GM19193 (cell line): Measurements from ENCODE around the gene EEPD1.

Experiments
- POLR2A ChIP-seq: IDR thresholded peaks from 4 replicates; pipeline ENCODE4 v1.6.1; 2011; ENCODE audit not compliant: insufficient read depth, insufficient read length; ENCODE audit errors: extremely low read depth

EEPD1 gene

DNA sequence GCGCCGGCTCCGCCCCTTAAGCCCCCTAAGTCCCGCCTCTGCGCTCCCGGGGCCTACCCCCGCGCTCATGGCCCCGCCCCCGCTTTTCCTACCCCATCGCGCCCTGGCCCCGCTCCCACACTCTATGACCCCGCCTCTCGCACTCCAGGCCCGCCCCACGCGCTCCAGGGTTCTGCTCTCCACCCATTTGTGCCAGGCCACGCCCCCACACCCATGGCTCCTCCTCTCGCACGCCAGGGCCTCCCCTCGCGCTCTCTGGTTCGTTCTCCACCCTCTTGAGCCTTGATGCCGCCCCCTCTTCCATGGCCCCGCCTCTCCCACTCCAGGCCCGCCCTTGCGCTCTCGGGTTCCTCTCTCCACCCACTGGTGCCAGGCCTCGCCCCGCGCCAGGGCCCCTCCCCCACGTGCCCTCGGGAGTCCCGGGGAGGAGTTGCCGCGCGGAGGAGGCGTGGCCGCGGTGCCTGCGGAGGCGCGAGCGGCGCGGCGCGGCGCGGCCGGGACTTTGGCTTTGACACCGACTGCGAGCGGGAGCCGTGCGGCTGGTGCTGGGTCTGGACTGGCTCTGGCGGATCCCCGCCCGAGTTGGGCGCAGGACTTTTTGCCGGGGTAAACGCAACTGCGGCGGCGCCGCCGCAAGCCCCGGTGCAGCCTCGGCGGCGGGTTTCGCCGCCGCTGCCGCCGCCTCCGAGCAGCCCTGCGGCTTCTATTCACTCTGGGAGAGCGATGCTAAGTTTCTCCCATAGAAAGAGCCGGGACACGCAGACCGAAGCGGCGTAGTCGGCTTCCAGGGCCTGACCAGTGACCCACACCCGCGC lies at the start of gene EEPD1:
Gene EEPD1 (plus strand): TSS at position 499 of the 815 bp plus-strand sequence. CDS start 1,071 bp downstream, outside the sequence.
- peak; percentile 21 for TF ChIP-seq POLR2A

DNA sequence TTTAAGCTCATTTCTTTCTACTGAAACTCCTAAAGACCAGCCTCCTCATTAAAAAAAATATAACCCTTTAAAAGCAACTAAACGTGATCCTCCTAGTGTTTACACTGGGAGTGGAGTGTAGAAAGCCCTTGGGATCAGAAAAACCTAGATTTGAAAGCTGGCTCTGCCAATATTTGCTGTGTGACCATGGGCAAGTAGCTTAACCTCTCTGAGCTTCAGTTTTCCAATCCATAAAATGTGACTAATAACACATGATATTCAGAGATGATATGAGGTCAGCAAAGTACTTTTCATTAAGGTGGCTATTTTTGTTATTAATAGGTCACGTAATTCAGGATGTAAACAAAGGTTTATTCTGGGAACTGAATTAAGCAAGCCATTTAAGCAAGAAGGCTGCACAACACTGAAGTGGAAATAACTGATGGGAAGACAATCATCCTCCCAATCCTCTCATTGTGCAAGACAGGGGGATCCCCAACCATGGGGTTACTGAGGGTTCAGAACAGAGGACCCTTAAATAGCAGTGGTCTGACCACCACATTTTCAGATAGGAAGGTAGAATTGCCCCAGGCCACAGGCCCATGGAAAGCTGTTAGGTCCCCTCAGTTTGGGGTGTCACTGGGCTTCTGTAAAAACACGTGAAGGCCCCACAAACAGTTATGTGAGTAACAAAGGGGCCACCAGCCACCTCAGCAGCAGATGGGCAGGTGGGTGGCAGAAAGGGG lies 49.1 kb upstream of the EEPD1 start:
- TF ChIP-seq POLR2A, result no peak

DNA sequence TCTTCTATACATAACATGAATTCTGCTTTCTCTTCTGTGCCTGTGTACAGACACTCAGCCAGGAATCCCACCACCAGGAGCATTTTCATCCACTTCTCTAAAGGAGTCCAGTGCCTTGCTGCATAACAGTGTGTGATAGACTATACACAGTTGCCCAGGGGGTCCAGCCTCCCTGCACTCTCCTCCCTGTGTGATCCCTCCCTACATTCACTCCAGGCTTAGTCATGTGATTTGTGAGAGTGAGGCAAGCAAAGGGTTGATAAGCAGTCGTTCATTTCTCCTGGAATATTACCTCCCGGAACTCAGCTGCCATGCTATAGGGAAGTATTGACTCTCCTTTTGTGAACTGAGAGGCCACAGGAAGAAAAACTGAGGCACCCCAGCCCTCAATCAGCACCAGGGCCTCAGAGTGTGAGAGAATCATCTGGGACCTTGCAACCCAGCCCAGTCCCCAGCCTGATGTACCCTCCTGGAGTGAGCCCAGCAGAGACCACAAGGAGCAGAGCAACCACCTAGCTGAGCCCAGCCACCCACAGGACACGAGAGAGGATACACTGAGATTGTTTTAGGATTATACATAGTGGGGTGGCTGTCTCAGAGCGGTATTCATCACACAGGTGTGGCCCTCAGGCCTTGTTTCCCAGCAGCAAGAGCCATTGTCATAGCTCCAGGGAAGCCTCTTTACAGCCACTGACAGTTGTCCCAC lies 45.0 kb upstream of the EEPD1 start:
- no peak for TF ChIP-seq POLR2A

DNA sequence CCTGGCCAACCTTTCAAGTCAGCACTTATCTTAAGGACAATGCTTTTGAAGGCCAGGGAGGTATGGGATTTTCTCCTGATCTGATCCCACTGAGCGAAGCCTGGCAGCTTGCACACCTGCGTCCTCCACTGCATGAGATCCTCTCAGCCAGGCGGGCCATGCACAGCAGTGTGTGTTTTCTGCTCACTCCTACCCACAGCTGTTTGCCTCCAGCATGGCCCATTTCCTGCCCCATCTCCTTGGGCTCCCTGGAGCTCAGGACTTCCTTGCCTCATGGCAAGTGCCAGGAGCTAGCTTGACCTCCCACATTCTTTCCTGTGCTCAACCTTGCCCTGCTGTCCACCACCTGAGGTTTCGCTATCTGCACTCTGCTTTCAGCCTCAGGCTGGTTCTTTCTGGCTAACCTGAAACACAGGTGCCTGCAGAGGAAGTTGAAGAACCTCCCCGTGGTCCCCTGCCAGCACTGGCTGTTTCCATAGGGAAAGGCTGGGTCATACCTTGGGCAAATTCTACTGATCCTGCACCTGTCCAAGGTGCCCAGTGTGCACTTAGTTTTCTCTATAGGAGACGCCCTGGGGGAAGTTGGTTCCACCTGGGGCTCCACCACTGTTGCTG lies 43.9 kb upstream of the EEPD1 start:
- TF ChIP-seq POLR2A, result no peak

DNA sequence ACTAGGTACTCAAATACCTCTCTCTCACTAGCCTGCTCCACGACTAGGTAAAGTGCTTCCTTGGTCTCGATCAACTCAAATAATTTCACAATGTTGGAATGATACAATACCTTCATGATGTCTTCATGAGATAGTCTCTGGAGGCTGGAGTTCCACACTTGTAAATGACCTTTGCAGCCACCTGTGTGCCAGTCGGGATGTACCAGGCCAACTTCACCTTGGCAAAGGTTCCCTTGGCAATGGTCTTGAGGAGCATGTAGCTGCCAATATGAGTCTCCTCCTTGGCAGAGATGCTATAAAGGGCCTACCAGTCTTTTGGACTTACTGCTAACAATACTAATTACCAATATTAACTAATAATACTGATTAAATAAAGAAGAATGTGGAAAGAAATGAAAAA lies 42.5 kb upstream of the EEPD1 start:
- TF ChIP-seq POLR2A, result no peak

DNA sequence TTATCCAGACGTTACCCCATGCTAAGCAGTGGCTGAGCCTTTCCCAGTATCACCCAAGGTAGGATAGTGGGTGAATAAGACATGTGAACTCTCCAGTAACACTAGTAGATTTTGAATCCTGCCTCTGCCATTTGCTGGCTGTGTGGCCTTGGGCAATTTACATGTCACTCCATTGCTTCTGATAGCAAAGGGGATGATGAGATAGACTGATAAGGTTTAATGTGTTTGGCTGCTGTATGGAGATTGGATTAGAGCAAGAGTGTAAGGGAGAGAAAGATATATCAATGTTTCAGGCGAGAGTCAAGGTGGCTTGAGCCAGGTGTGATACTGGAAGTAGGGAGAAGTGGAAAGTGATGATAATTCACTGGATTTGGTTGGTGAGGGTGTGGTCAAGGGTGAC lies 40.1 kb upstream of the EEPD1 start:
- TF ChIP-seq POLR2A, result no peak

DNA sequence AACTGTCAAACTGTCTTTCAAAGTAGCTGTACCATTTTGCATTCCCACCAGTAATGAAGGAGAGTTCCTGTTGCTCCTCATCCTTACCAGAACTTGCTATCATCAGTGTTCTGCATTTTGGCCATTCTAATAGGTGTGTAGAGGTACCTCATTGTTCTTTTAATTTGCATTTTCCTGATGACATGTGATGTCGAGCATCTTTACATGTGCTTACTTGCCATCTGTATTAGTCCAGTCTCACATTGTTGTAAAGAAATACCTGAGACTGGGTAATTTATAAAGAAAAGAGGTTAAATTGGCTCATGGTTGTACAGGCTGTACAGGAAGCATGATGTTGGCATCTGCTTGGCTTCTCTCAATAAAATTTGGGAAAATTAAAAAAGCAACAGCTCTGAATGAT lies 38.7 kb upstream of the EEPD1 start:
- TF ChIP-seq POLR2A, result no peak

GRCh38 chr7:36115448-36116321 lies 37.4 kb upstream of the EEPD1 start:
- TF ChIP-seq POLR2A, result no peak

DNA sequence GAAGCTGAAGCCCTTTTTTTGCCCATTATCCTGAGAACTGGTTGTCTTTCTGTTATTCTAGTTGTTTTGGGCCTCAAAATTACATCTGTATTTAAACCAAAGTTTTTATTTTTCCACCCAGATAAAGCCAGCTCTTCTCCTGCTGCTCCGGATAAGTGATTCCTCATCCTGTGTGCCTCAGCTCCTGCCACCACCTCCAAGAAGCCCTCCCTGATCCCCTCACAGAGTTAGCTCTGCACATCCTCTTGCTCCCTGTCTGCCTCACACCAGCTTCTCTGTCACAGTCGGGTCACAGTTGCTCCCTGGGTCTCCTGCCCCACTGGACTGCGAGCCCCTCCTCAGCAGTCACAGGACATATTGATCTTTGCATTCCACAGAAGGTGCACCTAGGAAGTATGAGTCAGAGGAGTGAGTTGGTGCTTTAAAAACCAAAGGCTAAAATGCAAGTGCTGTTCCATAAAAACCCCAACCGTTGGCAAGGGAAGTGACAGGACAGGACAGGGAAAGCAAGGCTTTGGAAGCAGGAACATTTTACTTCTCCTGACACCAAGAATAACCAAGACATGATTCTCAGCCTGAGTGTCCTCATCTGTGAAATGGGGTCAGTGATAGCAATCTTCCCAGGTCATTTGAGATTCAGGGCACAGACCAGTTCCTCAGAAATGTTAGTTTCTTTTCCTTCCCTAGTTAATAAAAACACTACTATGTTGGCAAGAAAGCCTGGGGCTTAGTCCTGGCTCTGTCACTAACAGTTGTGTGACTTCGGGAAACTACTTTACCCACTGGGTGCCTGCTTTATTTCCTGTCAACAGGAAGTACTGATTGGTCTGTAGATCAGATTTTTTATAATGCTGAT lies 36.5 kb upstream of the EEPD1 start:
- no peak for TF ChIP-seq POLR2A

DNA sequence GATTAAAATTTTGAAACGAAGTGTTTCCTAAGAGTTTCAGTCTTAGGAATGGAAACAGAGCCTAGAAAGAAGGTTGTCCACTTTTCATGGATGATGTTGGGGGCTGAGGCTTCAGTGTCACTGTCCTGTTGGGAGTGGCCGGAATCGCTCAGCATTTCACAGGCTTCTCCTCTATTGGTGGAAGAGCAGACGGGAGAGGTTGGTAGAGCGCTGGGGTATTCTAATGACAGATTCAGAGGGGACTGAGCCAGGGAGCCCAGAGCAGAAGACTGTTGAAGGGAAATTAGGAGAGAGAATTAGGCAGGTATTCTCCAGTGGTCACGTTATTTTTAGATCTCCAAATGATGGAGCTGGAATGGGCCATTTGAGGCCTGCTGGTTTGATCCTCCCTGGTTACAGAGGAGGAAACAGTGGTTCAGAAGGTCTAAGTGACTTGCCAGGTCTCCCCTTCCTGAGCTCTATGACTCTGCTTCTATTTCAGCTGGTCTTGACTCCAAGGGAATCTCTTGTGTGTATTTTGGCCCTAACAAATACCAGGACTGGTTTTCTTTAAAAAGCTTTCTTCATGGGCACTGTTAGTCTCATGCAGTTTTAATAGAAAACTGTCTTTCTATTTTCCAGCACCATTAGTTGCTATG lies 35.7 kb upstream of the EEPD1 start:
- no peak for TF ChIP-seq POLR2A

- TF ChIP-seq POLR2A, result no peak
Observed at GRCh38 chr7:36118344-36118743, 34.7 kb upstream of the EEPD1 start.

DNA sequence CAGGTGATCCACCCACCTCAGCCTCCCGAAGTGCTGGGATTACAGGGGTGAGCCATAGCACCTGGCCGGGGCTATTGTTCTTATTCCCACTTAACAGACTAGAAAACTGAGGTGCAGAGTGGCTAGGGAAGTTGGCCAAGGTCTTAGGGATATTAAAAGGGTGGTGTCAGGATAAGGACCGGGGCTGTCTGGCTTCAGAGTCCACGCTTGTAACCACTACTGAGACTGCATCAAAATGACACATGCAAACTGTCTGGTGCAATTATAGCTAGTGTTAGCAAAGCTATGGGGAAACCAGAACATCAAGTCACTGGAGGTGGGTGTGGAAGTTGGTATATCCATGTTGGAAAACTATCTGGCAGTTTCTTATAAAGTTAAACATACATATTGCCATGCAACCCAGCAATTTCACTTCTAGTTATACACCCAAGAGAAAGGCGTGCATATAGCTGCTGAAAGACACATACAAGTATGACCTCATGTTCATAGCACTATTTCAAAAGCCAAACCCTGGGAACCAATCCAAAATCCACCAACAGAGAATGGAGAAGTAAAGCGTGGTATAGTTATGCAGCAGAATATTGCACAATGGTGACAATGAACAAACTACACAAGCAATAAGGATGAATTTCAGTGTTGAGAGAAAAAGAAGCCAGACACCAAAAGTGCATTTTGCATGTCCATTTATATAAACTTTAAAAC lies 33.9 kb upstream of the EEPD1 start:
- TF ChIP-seq POLR2A, result no peak
